ENCODE measurements around the gene MN1.

Gene MN1

DNA sequence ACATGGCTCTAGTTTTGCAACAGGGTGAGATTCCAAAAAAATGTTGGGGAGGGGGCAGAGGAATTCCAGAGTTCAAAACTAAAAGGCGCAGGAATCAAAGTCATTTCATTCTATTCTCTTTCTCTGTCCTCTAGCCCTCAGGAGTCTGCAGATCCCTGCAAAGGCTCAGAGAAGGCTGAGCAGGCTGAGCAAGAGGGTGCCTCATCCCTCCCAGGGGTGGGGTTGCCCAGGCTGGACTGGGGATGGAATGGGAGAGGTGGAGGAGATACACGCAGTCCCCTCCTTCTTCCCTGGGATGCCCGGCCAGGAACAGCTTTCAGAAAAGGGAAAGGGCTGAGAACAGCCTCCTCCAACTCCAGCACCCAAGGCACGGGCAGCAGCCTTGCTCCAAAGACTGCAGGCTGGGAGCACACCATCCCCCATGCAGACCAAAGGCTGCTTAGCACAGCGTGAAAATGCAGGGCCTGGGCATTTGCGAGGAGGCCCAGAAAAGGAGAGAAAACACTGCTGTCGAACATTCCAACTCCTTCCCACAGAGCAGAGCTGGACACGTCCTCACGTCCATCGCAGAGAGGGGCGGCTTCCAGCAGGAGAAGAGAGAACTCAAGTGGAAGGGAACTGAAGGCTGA, 51.8 kb downstream of the MN1 start:
- DNase-seq (ENCODE audit: low read depth) = no peak
- TF ChIP-seq, protein P1, sequence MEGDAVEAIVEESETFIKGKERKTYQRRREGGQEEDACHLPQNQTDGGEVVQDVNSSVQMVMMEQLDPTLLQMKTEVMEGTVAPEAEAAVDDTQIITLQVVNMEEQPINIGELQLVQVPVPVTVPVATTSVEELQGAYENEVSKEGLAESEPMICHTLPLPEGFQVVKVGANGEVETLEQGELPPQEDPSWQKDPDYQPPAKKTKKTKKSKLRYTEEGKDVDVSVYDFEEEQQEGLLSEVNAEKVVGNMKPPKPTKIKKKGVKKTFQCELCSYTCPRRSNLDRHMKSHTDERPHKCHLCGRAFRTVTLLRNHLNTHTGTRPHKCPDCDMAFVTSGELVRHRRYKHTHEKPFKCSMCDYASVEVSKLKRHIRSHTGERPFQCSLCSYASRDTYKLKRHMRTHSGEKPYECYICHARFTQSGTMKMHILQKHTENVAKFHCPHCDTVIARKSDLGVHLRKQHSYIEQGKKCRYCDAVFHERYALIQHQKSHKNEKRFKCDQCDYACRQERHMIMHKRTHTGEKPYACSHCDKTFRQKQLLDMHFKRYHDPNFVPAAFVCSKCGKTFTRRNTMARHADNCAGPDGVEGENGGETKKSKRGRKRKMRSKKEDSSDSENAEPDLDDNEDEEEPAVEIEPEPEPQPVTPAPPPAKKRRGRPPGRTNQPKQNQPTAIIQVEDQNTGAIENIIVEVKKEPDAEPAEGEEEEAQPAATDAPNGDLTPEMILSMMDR (IDR thresholded peaks at IDR 0.05; ENCODE audit: low read depth, low read length) = no peak
- no peak for TF ChIP-seq POLR2A (IDR thresholded peaks at IDR 0.05; ENCODE audit: extremely low read depth, insufficient read length)
- TF ChIP-seq, protein P2, sequence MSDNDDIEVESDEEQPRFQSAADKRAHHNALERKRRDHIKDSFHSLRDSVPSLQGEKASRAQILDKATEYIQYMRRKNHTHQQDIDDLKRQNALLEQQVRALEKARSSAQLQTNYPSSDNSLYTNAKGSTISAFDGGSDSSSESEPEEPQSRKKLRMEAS (IDR thresholded peaks at IDR 0.05; ENCODE audit: low read depth, low read length) = no peak
- no peak for TF ChIP-seq MYC (IDR thresholded peaks at IDR 0.05; ENCODE audit: low read depth, low read length)
- H3K4me3 ChIP-seq (ENCODE audit: low read depth, low read length) = no peak overlapping the region

DNA sequence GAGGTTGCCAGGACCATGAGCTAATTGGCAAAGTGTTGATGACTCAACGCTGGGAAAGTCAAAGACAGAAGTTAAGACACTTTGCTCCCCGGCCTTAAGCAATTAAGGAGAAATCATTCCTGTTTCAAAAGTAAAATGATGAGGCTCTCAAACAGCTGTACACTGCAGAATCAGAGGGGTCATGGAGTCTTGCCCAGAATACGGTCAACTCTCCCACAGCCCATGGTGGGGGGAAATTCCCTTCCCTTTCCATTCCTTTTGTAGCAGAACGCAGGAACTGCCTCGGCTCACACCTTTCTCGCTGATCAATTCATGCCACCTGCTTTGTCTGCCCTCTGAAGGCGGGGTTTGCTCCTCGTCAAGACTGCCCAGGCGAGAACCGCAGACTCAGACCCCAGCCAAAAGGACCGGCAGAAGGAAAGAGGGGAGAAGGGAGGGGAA, 52.8 kb downstream of the MN1 start:
- DNase-seq (ENCODE audit: low read depth) = peak; percentile 34
- H3K4me3 ChIP-seq (ENCODE audit: low read depth, low read length) = no peak overlapping the region
- TF ChIP-seq MYC (IDR thresholded peaks at IDR 0.05; ENCODE audit: low read depth, low read length) = no peak
- TF ChIP-seq POLR2A (IDR thresholded peaks at IDR 0.05; ENCODE audit: extremely low read depth, insufficient read length) = no peak
- TF ChIP-seq, protein P1 (IDR thresholded peaks at IDR 0.05; ENCODE audit: low read depth, low read length) = no peak
- TF ChIP-seq, protein P2 (IDR thresholded peaks at IDR 0.05; ENCODE audit: low read depth, low read length) = no peak

DNA sequence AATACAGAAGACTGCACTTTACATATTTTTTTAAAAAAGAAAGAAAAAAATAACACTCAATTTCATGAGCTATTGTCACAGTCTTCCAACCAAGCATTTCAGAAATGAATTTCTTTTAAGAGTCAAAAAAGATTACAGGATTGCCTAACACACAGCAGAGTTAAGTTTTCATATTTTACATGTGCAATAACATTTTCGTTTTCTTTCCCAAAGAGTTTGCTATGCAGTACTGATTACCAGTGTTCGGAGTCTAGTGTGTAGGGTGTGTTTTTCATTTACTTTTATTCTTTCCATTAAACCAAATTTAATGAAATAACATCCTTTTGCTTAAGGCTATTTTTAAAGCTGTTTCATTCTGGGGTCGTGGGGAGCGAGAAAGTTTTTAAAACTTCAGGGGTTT, 53.2 kb downstream of the MN1 start:
- no peak overlapping the region for H3K4me3 ChIP-seq (ENCODE audit: low read depth, low read length)
- DNase-seq (ENCODE audit: low read depth) = no peak
- TF ChIP-seq MYC (IDR thresholded peaks at IDR 0.05; ENCODE audit: low read depth, low read length) (no peak), POLR2A (IDR thresholded peaks at IDR 0.05; ENCODE audit: extremely low read depth, insufficient read length) (no peak)
- TF ChIP-seq, protein P2 (IDR thresholded peaks at IDR 0.05; ENCODE audit: low read depth, low read length) = no peak
- TF ChIP-seq, protein P1 (IDR thresholded peaks at IDR 0.05; ENCODE audit: low read depth, low read length) = no peak

DNA sequence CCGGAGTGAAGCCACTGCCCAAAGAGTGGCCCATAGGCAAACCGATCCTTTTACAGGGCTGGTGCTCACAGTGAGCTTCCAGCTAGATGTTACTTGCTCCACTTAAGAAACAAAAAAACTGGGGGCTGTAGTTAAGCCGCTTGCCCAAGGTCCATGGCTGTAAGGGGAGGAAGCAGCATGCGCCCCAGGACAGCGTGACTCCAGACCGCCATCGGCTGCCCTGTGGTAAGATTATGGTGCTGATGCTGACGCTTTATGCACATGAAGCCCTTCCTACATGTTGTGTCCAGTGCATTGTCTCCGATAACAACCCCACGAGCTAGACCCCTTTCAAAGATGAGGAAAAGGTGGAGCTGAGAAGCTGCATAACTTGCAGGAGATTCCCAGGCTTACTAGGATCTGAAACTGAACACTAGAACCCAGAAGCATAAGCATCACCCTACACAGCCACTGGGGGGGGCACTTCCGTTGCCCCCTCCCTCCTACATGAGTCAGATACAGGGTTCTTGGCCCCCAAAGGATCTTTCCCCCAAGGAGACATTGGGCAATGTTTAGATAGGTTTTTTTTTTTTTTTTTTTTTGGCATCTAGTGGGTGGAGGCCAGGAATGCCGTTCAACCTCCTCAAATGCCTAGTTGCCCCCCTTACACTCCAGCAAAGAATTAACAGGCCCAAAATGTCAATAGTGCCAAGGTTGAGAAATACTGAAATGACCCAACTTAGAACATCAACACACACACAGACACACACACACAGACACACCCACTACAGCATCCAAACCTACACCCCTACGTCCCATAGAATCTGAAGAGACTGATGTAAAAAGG, 53.9 kb downstream of the MN1 start:
- DNase-seq (ENCODE audit: low read depth) = peak; percentile 31

DNA sequence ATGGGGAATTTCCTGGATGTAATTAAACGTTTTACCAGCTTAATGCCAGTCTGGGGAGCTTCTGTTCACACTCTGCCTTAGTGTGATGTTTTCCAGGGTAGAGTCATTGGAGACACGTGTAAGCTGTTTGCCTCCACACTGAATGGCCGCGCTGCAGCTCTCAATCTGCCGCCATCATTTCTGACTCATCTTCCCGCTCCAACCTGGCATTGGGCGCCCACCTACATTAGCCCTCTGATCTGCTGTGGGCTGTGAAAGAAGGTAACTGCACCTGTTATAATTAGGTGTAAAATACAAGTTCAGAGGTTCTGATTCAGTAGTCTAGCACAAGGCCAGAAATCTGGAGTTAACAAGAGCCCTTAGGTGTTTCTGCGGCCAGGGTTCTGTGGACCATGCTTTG, 54.6 kb downstream of the MN1 start:
- no peak for DNase-seq (ENCODE audit: low read depth)
- H3K4me3 ChIP-seq (ENCODE audit: low read depth, low read length) = no peak overlapping the region
- TF ChIP-seq POLR2A (IDR thresholded peaks at IDR 0.05; ENCODE audit: extremely low read depth, insufficient read length) = no peak

More for the DNA sequence above, 53.9 kb downstream of the MN1 start:
- TF ChIP-seq, protein P2 (IDR thresholded peaks at IDR 0.05; ENCODE audit: low read depth, low read length) = no peak
- TF ChIP-seq, protein P1 (IDR thresholded peaks at IDR 0.05; ENCODE audit: low read depth, low read length) = peak; percentile 45
- H3K4me3 ChIP-seq (ENCODE audit: low read depth, low read length) = no peak overlapping the region

DNA sequence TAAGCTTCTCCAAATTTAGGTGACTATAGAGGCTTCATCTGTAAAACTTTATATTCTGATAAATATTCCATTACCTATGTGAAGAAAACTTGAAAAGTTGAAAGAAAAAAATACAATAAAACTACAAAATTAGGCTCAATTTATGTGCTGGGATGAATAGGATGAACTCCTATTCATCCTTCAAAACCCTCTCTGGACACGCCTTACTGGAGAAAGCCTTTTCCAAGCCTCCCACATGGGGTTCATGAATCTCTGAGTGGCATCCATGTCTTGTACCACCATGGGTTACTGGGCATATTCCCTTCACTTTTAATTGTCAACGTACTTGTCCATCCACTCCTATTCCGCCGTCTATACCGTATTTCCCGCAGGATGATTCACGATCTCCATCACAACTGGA, 55.7 kb downstream of the MN1 start:
- TF ChIP-seq, protein P2 (IDR thresholded peaks at IDR 0.05; ENCODE audit: low read depth, low read length) = no peak
- TF ChIP-seq, protein P1 (IDR thresholded peaks at IDR 0.05; ENCODE audit: low read depth, low read length) = no peak
- TF ChIP-seq MYC (IDR thresholded peaks at IDR 0.05; ENCODE audit: low read depth, low read length) (no peak), POLR2A (IDR thresholded peaks at IDR 0.05; ENCODE audit: extremely low read depth, insufficient read length) (no peak)
- no peak for DNase-seq (ENCODE audit: low read depth)
- H3K4me3 ChIP-seq (ENCODE audit: low read depth, low read length) = no peak overlapping the region

Data from NB4 (cell line).